ENCODE data around the gene SH3PXD2B.
"Not testable (repeated sequence)": the region's sequence is repeated elsewhere in the genome, so short reads cannot be mapped to it uniquely, and the experiment has no call there.

SH3PXD2B gene

GRCh38 chr5:172423379-172424110 lies 30.8 kb downstream of the SH3PXD2B start:
- DNase-seq (ENCODE audit: extremely low spot score, insufficient read length, low read depth) (no peak), FAIRE-seq (no peak)

GRCh38 chr5:172422255-172422654 lies 32.1 kb downstream of the SH3PXD2B start:
- no peak for FAIRE-seq
- DNase-seq (ENCODE audit: extremely low spot score, insufficient read length, low read depth) = no peak

GRCh38 chr5:172421020-172421419 lies 33.3 kb downstream of the SH3PXD2B start:
- FAIRE-seq (no peak), DNase-seq (ENCODE audit: extremely low spot score, insufficient read length, low read depth) (no peak)

GRCh38 chr5:172420235-172420939 lies 33.9 kb downstream of the SH3PXD2B start:
- FAIRE-seq (no peak), DNase-seq (ENCODE audit: extremely low spot score, insufficient read length, low read depth) (no peak)

GRCh38 chr5:172418862-172419814 lies 35.2 kb downstream of the SH3PXD2B start:
- no peak for DNase-seq (ENCODE audit: extremely low spot score, insufficient read length, low read depth)
- no peak for FAIRE-seq

GRCh38 chr5:172417983-172418630 lies 36.2 kb downstream of the SH3PXD2B start:
- FAIRE-seq (no peak), DNase-seq (ENCODE audit: extremely low spot score, insufficient read length, low read depth) (no peak)

- FAIRE-seq (no peak), DNase-seq (ENCODE audit: extremely low spot score, insufficient read length, low read depth) (no peak)
These were observed 37.0 kb downstream of the SH3PXD2B start for GRCh38 chr5:172417130-172417841.

- FAIRE-seq = no peak
These were observed 38.7 kb downstream of the SH3PXD2B start for GRCh38 chr5:172415362-172416275.

GRCh38 chr5:172414531-172415361 lies 39.6 kb downstream of the SH3PXD2B start:
- DNase-seq (ENCODE audit: extremely low spot score, insufficient read length, low read depth) (no peak), FAIRE-seq (no peak)

More at GRCh38 chr5:172415362-172416275, 38.7 kb downstream of the SH3PXD2B start:
- DNase-seq (ENCODE audit: extremely low spot score, insufficient read length, low read depth) = no peak

- FAIRE-seq (no peak), DNase-seq (ENCODE audit: extremely low spot score, insufficient read length, low read depth) (no peak)
These were observed 40.6 kb downstream of the SH3PXD2B start for GRCh38 chr5:172413601-172414171.

GRCh38 chr5:172412724-172413286 lies 41.5 kb downstream of the SH3PXD2B start:
- DNase-seq (ENCODE audit: extremely low spot score, insufficient read length, low read depth) (no peak), FAIRE-seq (no peak)

GRCh38 chr5:172411484-172412072 lies 42.7 kb downstream of the SH3PXD2B start:
- FAIRE-seq = no peak
- DNase-seq (ENCODE audit: extremely low spot score, insufficient read length, low read depth) = no peak

GRCh38 chr5:172410662-172411483 lies 43.5 kb downstream of the SH3PXD2B start:
- no peak for DNase-seq (ENCODE audit: extremely low spot score, insufficient read length, low read depth)
- no peak for FAIRE-seq

GRCh38 chr5:172410160-172410559 lies 44.2 kb downstream of the SH3PXD2B start:
- no peak for DNase-seq (ENCODE audit: extremely low spot score, insufficient read length, low read depth)
- no peak for FAIRE-seq

- not testable (repeated sequence) for DNase-seq (ENCODE audit: extremely low spot score, insufficient read length, low read depth); FAIRE-seq
These were observed 44.8 kb downstream of the SH3PXD2B start for GRCh38 chr5:172409477-172409876.

GRCh38 chr5:172407822-172408221 lies 46.5 kb downstream of the SH3PXD2B start:
- no peak for FAIRE-seq
- DNase-seq (ENCODE audit: extremely low spot score, insufficient read length, low read depth) = no peak

Data from GM18507 (cell line).